SHP77 treated with DMSO at 0.1 percent for 48 hours (cell line): Measurements from ENCODE around the gene SARNP.
"Not testable (repeated sequence)": the region's sequence is repeated elsewhere in the genome, so short reads cannot be mapped to it uniquely, and the experiment has no call there.

Experiments used
- DNase-seq: peaks from one replicate; lab custom pipeline; 2025; lab: John Stamatoyannopoulos, UW

Gene SARNP, protein sequence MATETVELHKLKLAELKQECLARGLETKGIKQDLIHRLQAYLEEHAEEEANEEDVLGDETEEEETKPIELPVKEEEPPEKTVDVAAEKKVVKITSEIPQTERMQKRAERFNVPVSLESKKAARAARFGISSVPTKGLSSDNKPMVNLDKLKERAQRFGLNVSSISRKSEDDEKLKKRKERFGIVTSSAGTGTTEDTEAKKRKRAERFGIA

DNA sequence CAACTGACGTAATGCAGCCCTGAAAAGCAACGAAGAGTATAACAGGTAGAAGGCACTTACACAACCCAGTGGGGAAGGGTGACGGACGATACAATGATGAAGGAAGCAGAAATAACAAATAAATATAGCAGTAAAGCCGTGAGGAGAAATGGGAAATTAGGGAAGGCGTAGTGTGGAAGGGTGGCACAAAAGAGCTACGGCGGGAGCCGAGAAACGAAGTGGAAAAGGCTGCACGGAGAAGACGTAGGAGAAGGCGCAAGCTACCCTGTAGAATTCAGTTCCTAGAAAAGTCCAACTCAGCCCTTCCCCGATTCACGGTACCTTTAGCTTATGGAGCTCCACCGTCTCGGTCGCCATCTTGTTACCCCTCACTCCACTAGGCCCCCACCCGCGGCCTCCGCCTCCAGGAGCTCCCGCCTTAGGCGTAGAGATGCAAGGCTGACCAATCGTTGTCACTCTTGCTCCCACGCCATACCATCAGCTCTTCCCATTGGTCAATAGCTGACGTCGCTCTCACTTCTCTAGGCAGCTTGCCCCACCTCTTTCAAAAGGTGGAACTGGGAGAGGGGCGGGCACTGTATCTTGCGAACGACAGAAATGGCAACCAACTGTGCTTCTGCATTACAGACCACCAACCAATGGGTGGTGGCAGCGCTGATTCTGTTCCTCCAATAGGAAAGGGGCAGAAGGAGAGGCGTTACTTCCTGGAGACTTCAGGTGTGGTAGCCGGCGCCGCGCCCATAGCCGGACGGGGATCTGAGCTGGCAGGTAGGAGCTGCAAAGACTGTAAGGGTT, at the start of gene SARNP, which contains the start of gene ORMDL2:
Gene SARNP (minus strand): TSS at position 380 of the 795 bp plus-strand sequence. CDS start 23 bp downstream, at position 357.
Gene ORMDL2 (plus strand): TSS at position 697 of the 795 bp plus-strand sequence. CDS start 959 bp downstream, outside the sequence.
- DNase-seq: peak; percentile 99

DNA sequence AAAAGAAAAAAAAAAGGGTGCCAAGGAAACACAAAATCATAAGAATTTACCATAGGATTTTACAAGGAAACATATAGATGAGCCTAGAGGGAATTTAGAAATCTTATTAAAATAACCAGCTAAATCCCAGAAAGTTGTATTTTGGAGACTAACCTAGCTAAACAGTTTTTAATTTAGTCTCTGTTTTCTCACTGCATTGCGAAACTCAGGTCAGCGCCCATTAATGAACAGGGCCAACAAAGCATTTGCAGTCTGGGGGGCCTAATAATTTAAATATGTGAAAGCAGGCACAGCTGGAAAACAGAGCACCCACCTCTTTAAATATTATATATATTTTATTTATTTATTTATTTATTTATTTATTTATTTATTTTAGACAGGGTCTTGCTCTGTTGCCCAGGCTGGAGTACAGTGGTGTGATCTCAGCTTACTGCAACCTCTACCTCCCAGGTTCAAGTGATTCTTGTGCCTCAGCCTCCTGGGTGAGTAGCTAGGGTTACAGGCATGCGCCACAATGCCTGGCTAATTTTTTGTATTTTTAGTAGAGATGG, 49.0 kb upstream of the SARNP start:
- DNase-seq: not testable (repeated sequence)

DNA sequence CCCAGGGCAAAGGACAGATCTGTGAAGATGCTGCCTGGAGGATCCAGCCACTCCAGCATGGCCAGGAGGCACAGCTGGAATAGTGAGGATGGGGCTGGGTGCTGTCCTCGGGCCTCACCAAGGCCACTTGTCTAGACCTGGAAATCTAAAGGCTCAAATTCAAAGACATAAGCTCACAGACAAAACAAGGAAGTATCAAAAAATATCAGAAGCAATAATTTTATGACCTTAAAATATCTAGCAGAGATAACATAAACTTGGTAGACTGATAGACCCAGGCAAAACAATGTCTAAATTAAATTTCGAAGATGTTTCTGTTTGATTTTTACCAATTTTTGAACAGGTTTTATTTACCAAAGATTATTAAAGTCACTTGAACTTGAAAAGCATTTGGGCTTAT, 47.8 kb upstream of the SARNP start:
- DNase-seq: no peak

DNA sequence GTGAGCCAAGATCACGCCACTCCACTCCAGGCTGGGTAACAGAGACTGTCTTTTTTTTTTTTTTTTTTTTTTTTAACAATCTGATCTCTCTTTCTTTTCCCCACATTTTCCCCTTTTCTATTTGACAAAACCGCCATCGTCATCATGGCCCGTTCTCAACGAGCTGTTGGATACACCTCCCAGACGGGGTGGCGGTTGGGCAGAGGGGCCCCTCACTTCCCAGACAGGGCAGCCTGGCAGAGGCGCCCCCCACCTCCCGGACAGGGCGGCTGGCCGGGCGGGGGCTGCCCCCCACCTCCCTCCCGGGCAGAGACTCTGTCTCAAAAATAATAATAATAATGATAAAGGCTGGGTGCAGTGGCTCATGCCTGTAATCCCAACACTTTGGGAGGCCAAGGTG, 45.4 kb upstream of the SARNP start:
- not testable (repeated sequence) for DNase-seq

DNA sequence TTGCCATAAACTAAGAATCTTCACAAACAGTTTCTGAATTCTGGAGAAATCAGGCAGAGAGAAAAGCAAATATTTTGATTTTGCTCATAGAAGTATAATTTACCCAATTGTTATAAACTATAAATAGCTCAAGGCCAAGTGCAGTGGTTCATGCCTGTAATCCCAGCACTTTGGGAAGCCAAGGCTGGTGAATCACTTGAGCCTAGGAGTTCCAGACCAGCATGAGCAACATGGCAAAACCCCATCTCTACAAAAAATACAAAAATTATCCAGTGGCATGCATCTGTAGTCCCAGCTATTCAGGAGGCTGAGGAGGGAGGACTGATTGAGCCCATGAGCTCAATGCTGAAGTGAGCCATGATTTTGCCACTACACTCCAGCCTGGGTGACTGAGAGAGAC, 44.8 kb upstream of the SARNP start:
- no peak for DNase-seq

DNA sequence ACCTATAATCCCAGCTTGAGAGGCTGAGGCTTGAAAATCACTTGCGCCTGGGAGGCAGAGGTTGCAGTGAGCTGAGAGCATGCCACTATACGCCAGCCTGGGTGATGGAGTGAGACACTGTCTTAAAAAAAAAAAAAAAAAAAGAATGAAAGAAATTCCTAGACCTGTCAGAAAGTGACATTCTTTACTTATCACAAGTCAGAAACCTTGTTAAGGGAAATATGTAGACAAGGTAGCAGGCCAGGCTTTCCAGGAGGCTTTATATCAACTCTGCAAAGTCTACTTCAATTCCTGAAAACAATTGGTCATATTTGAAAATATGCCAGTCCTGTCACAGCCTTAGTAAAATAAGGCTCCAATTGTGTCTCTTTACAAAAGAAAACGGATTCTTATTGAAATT, 44.3 kb upstream of the SARNP start:
- DNase-seq: no peak

DNA sequence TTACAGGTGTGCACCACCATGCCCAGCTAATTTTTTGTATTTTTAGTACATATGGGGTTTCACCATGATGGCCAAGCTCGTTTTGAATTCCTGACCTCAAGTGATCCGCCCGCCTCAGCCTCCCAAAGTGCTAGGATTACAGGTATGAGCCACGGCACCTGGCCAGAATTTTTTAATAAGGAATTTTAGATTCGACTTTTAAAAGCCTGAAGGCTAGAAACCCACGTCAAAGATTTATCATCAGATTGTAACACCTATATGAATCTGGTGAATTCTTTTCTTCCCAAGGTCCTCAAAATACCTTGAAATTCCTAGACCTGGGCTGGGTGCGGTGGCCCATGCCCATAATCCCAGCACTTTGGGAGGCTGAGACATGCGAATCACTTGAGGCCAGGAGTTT, 43.9 kb upstream of the SARNP start:
- no peak for DNase-seq

DNA sequence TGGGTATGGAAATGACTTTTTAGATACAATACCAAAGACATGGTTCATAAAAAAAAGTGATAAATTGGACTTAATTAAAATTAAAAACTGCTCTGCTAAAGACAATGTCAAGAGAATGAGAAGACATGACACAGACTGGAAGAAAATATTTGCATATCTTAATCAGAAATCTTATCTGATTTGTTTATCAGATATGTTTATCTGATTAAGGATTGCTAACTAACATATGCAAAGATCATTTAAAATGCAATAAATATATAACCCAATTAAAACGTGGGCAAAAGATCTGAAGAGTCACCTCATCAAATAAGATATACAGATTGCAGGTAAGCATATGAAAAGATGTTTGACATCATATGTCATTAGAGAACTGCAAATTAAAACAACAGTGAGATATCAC, 35.2 kb upstream of the SARNP start:
- DNase-seq: no peak

DNA sequence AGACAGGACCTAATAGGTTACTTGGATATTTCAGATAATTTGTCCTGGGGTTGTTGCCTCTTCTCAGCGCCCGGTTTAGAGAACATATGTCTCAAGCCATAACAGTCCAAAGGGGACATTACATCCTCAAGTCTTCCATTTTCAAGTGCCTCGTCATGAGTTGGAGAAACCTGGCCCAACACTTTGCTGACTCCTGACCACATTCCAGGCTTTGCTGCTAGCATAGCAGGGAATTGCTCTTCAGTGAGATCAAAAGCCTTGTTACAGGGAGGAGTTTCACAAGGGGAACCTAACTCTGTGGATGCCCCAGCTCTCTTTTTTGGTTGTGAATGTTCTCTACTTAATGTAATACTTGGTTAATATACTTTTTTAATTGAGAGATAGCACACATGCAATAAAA, 33.4 kb upstream of the SARNP start:
- DNase-seq: no peak

DNA sequence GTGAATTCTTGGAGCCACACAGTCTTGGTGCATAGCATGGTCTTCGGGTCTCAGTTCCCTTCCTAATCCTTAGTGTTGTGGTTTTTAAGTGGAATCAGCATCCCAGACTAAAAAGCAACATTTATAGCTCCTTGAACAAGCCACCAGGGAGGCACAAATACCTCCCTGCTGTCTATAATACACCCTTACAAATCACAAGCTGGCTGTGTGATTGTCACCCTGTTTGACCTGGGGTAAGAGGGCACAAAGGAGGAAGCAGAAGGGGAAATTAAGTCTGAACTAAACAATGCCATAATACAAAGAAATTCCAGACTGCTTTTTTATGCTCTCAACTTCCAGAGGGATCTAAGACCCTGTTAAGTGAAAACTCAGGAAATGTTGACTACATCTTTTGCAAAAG, 32.9 kb upstream of the SARNP start:
- DNase-seq: no peak

DNA sequence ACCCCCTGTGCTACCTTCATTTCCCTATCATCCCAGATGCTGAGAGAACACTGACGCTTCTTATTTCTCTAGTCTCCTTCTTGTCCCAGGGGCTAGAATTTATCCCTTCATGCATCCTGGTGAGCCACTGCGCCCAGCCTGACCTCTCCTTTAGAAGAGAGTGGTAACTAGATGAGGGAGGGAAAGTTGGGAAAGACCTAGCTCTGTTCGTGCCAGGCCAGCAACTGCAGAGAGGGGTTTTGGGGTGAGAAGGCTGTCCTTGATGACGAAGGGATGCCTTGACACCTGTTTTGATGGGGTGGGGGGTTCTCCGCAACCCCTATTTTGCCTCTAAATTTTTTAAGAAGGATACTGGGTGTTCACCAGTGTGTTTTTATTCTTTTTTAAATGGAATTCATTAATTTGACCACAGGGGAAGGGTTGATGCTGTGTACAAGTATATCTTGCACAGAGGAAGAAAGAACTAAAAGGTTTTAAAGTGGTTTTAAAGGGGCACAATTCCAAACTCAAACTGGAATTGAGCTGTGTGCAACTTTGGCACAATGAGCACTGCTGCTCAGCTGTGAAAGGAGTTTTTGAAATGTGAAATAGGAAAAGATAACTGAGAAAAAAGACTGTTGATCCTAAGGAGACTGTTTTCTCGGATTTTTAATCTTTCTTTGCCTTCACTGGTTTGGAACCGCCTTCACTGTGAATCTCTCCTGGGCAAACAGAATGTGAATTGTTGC, 32.3 kb upstream of the SARNP start:
- DNase-seq: no peak

DNA sequence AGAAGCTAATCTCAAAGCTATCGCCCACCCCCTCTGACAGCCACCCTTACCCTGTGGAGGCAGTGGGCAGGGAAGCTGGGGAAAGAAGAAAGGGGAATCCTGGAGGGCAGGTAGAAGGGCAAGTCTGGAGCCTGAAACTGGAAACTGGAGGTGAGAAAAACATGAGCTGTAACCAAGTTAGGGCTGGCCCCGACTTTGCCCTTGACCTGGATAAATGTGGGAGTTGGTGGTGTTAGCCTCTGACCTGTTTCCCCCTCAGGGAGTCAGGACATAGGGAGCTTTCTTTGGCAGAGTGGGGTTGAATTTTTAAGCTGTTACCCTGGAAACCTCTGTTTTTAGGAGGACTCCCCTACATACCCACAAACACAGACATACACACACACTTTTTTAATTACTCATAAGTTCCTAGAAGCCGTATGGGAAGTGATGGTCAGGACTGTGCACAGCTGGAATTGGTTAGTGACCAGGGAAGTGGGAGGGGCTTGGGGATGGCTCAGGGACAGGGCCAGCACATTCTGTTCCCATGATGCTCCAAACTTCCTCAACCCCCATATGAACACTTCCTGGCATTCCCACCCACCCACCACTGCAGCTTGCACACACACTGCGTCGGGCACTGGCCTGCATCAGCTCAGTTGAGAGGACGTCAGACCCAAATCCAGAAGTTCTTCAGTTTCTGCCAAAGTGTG, 30.2 kb upstream of the SARNP start:
- DNase-seq: no peak

DNA sequence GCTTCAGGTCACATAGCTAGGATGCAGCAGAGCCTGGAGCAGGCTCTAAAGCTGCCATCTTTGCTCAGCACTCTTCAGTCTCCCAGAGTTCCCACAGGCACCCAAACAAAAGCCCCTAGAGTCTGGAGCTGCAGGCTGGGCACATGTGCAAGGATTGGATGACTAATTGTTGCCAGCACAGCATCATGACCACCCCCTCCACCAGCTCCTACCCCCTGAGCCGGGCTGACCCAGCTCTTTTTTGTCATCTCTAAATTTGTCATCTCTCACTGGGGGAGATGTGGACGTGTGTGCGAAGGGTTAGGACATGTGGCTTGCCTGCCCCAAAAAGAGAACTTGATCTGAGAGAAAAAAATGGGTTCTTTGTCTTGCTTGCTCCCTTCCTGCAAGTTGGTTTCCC, 29.5 kb upstream of the SARNP start:
- no peak for DNase-seq

DNA sequence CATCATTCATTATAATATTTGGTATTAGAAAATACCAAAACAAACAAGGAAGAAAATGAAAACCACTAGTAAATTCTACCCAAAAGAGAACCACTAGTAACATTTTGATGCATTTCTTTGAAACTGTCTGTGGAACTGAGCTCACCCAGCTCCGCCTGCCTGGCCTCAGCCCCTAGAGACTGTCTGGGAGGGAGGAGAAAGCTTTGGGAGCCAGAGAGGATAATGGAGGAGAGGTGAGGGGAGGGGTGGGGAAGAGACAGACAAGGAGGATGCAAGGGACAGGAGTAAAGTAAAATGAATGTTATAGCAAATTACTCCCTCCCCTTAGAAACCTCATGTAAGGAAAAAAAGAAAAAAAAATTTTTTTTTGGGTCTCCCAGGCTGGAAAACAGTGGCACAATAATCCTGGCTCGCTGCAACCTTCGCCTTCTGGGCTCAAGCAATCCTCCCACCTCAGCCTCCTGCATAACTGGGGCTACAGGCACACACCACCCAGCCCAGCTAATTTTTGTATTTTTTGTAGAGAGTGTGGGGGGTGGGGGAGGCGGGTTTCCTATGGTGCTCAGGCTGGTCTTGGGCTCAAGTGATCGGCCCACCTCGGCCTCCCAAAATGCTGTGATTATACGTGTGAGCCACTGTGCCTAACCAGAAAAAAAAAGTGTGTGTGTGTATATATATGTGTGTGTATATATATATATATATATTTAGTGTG, 28.4 kb upstream of the SARNP start:
- DNase-seq: no peak

DNA sequence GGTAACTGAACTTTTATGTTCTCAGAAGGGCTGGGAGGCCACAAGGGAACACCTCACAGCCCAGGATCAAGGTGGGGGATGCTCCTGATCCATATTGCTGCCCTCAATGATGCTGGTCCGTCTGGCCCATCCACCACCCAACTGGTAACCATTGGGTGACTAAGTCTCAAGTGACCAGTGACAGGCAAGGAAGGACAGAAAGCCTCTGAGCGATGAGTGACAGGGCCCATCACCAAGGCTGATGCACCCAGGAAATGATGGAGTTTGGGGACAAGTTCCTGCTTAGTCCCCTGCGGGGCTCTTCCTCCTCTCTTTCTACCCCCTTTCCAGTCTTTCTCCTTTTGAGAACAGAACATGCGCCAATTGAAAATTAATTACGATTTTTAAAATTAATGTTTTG, 27.8 kb upstream of the SARNP start:
- no peak for DNase-seq

DNA sequence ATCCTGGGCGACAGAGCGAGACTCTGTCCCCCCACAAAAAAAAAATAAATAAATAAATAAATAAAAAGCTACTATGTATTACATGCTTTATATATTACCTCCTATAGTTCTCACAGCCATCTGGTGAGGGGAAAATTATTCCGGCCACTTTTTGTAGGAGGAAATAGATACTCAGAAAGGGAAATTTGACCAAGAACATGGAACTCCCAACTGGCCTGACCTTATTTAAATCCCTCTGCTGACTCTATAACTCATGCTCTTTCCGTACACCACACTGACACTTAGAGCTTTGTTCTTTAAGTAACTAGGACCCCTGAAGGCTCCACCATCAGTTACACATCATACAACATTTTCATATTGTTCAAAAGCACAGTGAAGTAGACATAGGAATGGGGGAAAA, 27.4 kb upstream of the SARNP start:
- DNase-seq: no peak

DNA sequence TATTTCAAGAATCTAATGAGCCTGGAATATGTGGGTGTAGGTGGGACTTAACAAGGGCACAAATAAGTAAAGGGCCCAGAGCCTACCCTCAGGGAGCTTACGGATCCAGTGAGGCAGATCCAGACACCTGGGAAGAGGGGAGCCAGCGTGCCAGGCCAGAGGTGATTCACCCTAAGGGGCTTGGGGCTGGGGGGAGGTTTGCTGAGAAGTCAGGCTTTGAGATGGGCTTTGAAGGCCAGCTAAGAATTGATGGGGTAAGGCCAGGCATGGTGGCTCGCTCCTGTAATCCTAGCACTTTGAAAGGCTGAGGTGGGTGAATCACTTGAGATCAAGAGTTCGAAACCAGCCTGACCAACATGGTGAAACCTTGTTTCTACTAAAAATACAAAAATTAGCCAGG, 25.9 kb upstream of the SARNP start:
- DNase-seq: no peak

DNA sequence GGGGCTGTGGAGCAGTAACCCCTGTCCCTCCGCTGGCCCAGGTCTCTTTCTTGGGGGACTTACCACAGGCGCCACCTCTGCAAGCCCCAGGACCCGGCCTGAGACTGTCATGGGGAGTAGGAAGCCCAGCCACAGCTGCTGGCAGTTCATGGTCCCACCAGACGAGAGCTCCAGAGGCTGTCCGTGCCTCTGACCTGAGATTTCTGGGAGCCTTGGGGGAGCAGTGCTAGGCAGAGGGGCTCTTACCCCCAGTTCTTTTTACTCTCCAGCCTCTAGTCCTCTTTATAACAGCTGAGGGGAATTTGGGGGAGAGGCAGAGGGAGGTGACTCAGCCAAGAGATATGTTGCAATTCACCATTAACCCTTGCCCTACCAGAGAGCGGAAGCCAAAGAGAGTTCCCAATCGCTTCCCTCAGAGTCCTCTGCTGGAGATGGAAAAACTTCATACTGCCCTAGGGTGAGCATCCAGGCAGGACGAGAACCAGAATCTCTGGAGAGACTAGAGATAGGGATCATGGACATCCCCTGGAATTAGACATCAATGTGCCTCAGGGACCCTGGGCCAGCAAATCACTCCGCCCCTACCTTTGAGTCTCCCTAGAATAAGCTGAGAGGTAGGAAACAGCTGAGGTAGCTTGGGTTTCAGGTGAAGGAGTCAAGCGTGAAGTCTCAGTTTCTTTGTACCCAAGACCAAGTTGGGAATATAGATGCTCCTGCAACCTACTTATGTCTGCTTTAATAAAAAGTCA, 25.3 kb upstream of the SARNP start, which contains the start of gene MMP19:
Gene MMP19 (minus strand): TSS at position 256 of the 749 bp plus-strand sequence. CDS start 106 bp downstream, at position 150.
- DNase-seq: no peak

DNA sequence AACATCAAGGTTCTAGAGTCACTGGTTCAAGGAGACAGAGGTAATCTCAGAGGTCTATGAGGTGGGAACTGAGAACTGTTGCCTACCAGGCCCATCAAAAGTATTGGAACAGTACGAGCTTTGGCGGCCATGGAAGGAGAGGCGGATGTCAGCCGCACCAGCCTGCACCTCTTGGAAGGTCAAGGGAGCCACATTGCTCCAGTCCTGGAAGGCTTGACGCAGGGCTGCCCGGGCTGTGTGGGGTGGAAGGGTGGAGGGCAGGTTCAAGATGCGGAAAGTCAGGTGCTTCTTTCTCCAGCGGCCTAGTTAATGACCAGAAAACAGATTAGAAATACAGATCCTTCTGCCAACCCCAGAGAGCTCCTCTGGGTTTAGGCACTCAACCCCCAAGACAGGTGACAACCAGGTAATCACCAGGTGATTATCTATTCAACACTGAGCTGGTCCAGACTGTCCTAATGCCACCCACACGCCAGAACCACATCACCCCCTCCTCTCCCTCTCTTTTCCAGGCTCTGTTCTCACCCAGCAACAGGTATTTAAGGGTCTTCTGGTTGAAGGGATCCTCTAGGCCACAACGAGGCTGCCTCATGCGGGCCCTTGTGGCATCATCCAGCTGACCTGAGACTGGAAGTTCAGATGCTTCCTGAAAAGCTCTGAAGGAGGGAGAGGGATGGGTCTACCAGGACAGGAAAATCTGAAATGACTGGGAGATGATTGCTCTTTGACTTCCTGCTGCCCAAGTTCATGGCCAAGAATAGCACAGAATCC, 23.2 kb upstream of the SARNP start:
- no peak for DNase-seq
